Measurements from ENCODE around the gene TWNK. TPM values are rescaled to one million over a fixed set of nuclear protein-coding genes. Genes with fewer than 3 reads are reported as not detected.

TWNK gene
- total RNA-seq, 1 donor, result 3.3 TPM

GRCh38 chr10:101007099-101007711, 19.9 kb downstream of the TWNK start:
- H3K36me3 ChIP-seq (ENCODE audit: insufficient read depth, low read length), result peaks cover 43% of the 10 kb centered on the region
- H3K4me1 ChIP-seq (ENCODE audit: insufficient read depth, low read length), result peaks cover 12% of the 10 kb centered on the region
- H3K4me3 ChIP-seq (ENCODE audit: insufficient read depth, low read length), result no peak overlapping the region
- no peak overlapping the region for H3K4me2 ChIP-seq (ENCODE audit: insufficient read depth, low read length)
- no peaks in the 10 kb centered on the region for H3K9me3 ChIP-seq (ENCODE audit: low read depth, low read length)
- H3K27ac ChIP-seq (ENCODE audit: low read depth, low read length), result no peak overlapping the region
- peak; percentile 82 for DNase-seq (ENCODE audit: insufficient read length, low spot score, missing footprints)
- H3K79me2 ChIP-seq (ENCODE audit: insufficient read depth, low read length), result peaks cover 37% of the 10 kb centered on the region
- H4K20me1 ChIP-seq (ENCODE audit: insufficient read depth, low read length), result peaks cover 37% of the 10 kb centered on the region
- TF ChIP-seq CTCF (IDR thresholded peaks at IDR 0.05; ENCODE audit: extremely low read depth, low read depth, low read length), result no peak
- no peak overlapping the region for H2AFZ ChIP-seq (ENCODE audit: low read length)
- H3K27me3 ChIP-seq (ENCODE audit: insufficient read depth, low read length), result no peaks in the 10 kb centered on the region

GRCh38 chr10:101007915-101008822, 20.8 kb downstream of the TWNK start:
- DNase-seq (ENCODE audit: insufficient read length, low spot score, missing footprints), result peak; percentile 87
- Histone ChIP-seq H3K27me3 (ENCODE audit: insufficient read depth, low read length) (no peaks in the 10 kb centered on the region), H4K20me1 (ENCODE audit: insufficient read depth, low read length) (peaks cover 27% of the 10 kb centered on the region), H3K27ac (ENCODE audit: low read depth, low read length) (no peak overlapping the region), H3K36me3 (ENCODE audit: insufficient read depth, low read length) (peaks cover 37% of the 10 kb centered on the region), H3K4me1 (ENCODE audit: insufficient read depth, low read length) (peaks cover 18% of the 10 kb centered on the region), H2AFZ (ENCODE audit: low read length) (no peak overlapping the region), H3K9me3 (ENCODE audit: low read depth, low read length) (no peaks in the 10 kb centered on the region), H3K79me2 (ENCODE audit: insufficient read depth, low read length) (peaks cover 28% of the 10 kb centered on the region), H3K4me3 (ENCODE audit: insufficient read depth, low read length) (no peak overlapping the region), H3K4me2 (ENCODE audit: insufficient read depth, low read length) (no peak overlapping the region)
- TF ChIP-seq CTCF (IDR thresholded peaks at IDR 0.05; ENCODE audit: extremely low read depth, low read depth, low read length), result no peak

GRCh38 chr10:101008823-101009423, 21.6 kb downstream of the TWNK start:
- Histone ChIP-seq H3K4me1 (ENCODE audit: insufficient read depth, low read length) (peaks cover 23% of the 10 kb centered on the region), H3K27me3 (ENCODE audit: insufficient read depth, low read length) (no peaks in the 10 kb centered on the region), H4K20me1 (ENCODE audit: insufficient read depth, low read length) (peaks cover 20% of the 10 kb centered on the region), H3K79me2 (ENCODE audit: insufficient read depth, low read length) (peaks cover 20% of the 10 kb centered on the region), H3K4me2 (ENCODE audit: insufficient read depth, low read length) (no peak overlapping the region), H3K27ac (ENCODE audit: low read depth, low read length) (no peak overlapping the region), H3K36me3 (ENCODE audit: insufficient read depth, low read length) (peaks cover 31% of the 10 kb centered on the region), H3K4me3 (ENCODE audit: insufficient read depth, low read length) (no peak overlapping the region), H3K9me3 (ENCODE audit: low read depth, low read length) (no peaks in the 10 kb centered on the region), H2AFZ (ENCODE audit: low read length) (no peak overlapping the region)
- TF ChIP-seq CTCF (IDR thresholded peaks at IDR 0.05; ENCODE audit: extremely low read depth, low read depth, low read length), result no peak
- no peak for DNase-seq (ENCODE audit: insufficient read length, low spot score, missing footprints)

- Histone ChIP-seq H3K4me2 (ENCODE audit: insufficient read depth, low read length) (no peak overlapping the region), H2AFZ (ENCODE audit: low read length) (no peak overlapping the region), H3K27me3 (ENCODE audit: insufficient read depth, low read length) (no peaks in the 10 kb centered on the region), H3K36me3 (ENCODE audit: insufficient read depth, low read length) (peaks cover 17% of the 10 kb centered on the region), H3K4me1 (ENCODE audit: insufficient read depth, low read length) (peaks cover 33% of the 10 kb centered on the region), H3K27ac (ENCODE audit: low read depth, low read length) (no peak overlapping the region), H4K20me1 (ENCODE audit: insufficient read depth, low read length) (peaks cover 10% of the 10 kb centered on the region), H3K4me3 (ENCODE audit: insufficient read depth, low read length) (no peak overlapping the region), H3K79me2 (ENCODE audit: insufficient read depth, low read length) (peaks cover 7% of the 10 kb centered on the region), H3K9me3 (ENCODE audit: low read depth, low read length) (no peaks in the 10 kb centered on the region)
- peak; percentile 13 for DNase-seq (ENCODE audit: insufficient read length, low spot score, missing footprints)
- TF ChIP-seq CTCF (IDR thresholded peaks at IDR 0.05; ENCODE audit: extremely low read depth, low read depth, low read length), result no peak
Observed at GRCh38 chr10:101010329-101010728, 23.0 kb downstream of the TWNK start.

Data from osteoblast (primary cell).